ENCODE results near the gene MAT2B. TPM values are rescaled to one million over a fixed set of nuclear protein-coding genes. Genes with fewer than 3 reads are reported as not detected.

Gene MAT2B
- total RNA-seq, 1 donor from 2014 or later = 56.4 TPM

DNA sequence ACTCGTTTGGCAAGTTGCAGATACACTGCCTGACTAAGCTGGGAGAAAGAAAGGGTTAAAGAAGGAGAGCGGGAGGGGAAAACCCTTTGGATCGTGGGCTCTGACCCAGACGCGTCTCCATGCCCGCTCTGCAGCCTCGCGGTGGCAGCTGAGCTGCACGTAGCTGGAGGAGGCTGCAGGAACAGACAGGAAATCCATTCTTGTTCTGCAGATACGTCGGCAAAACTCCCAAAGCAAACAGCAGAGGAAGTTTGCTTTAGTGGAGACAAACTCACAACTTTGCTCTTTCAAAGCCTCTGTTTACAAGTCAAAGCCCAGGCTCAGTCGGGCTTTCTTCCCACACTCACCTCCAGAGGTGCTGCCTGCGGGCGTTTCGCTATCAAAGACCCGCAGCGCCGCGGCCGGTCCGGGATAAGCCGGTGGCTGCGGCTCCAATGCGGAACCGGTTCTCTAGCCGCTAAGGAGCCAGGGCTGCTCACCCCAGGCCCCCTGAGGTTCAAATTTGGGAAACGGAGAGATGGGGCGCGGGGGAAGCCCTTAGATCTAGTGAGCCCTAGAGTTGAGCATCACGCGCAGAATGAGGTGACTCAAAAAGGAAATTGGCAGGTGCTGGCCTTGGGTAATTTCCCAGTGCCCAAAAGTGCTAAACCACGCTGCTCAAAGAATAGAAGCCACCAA, 60.7 kb downstream of the MAT2B start:
- no peaks in the 10 kb centered on the region for H3K36me3 Mint-ChIP-seq
- H3K9me3 Mint-ChIP-seq = no peaks in the 10 kb centered on the region
- peaks cover 24% of the 10 kb centered on the region for H3K4me1 Mint-ChIP-seq (ENCODE audit: unreplicated experiment)
- DNase-seq (ENCODE audit: extremely low spot score, unreplicated experiment) = no peak
- peak overlapping the region; percentile 78 for H3K4me3 Mint-ChIP-seq
- TF ChIP-seq, protein P1, sequence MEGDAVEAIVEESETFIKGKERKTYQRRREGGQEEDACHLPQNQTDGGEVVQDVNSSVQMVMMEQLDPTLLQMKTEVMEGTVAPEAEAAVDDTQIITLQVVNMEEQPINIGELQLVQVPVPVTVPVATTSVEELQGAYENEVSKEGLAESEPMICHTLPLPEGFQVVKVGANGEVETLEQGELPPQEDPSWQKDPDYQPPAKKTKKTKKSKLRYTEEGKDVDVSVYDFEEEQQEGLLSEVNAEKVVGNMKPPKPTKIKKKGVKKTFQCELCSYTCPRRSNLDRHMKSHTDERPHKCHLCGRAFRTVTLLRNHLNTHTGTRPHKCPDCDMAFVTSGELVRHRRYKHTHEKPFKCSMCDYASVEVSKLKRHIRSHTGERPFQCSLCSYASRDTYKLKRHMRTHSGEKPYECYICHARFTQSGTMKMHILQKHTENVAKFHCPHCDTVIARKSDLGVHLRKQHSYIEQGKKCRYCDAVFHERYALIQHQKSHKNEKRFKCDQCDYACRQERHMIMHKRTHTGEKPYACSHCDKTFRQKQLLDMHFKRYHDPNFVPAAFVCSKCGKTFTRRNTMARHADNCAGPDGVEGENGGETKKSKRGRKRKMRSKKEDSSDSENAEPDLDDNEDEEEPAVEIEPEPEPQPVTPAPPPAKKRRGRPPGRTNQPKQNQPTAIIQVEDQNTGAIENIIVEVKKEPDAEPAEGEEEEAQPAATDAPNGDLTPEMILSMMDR (conservative IDR thresholded peaks at IDR 0.05) = no peak
- no peak overlapping the region for H3K27ac Mint-ChIP-seq
- peaks cover 72% of the 10 kb centered on the region for H3K27me3 Mint-ChIP-seq

DNA sequence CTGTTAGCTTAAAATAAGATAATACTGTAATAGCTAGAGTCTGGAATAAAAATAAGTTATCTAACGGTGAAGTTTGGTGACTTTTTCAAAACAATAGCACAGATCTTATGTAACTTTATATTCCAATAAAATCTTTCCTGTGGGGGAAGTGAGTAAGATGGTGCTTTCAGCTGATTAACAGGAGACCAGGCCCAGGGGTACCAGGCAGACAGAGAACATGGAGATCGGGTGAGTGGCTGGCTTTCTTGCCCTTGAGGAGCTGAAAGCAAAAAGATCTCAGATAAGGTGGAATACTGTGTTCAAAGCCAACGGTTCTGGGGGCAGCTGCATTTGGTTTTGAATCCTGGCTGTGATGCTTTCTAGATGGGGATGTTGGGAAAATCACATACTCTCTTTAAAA, 61.3 kb downstream of the MAT2B start:
- Mint-ChIP-seq H3K27ac (no peak overlapping the region), H3K27me3 (peaks cover 68% of the 10 kb centered on the region), H3K9me3 (no peaks in the 10 kb centered on the region), H3K36me3 (no peaks in the 10 kb centered on the region), H3K4me1 (ENCODE audit: unreplicated experiment) (peaks cover 24% of the 10 kb centered on the region), H3K4me3 (peak overlapping the region; percentile 26)
- DNase-seq (ENCODE audit: extremely low spot score, unreplicated experiment) = no peak
- TF ChIP-seq, protein P1 (conservative IDR thresholded peaks at IDR 0.05) = no peak

DNA sequence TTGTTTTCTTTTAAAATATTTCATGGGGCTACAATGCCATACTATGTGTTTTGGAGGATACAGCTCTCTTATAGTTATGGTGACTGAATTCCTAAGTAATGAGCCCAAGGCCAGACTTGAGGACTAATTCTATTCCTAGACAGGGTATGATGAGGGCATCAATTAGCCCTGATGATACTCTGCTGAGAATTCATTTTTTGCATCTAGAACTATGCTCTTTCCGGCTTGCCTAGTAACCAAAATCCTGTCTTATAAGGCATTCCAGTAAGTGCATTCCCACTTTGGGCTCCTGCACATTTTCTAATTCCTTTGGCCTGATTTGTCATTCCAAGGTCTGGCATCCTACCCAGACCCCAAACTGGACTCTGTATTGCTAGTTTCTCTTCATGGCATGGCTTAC, 62.4 kb downstream of the MAT2B start:
- DNase-seq (ENCODE audit: extremely low spot score, unreplicated experiment) = no peak
- Mint-ChIP-seq H3K4me1 (ENCODE audit: unreplicated experiment) (peaks cover 24% of the 10 kb centered on the region), H3K27me3 (peaks cover 58% of the 10 kb centered on the region), H3K4me3 (no peak overlapping the region), H3K9me3 (no peaks in the 10 kb centered on the region), H3K36me3 (no peaks in the 10 kb centered on the region), H3K27ac (no peak overlapping the region)
- TF ChIP-seq, protein P1 (conservative IDR thresholded peaks at IDR 0.05) = no peak

Other genes starting within 250 kb of the MAT2B start
- gene CCNG1, start 68.0 kb upstream of the MAT2B start, total RNA-seq (ENCODE audit: low replicate concordance) = 214 and 226 TPM in 2 replicates
- 23.0 and 30.4 TPM in 2 replicates for gene NUDCD2, start 45.5 kb upstream of the MAT2B start, total RNA-seq (ENCODE audit: low replicate concordance)
- gene HMMR, start 45.0 kb upstream of the MAT2B start, total RNA-seq (ENCODE audit: low replicate concordance) = 11.3 and 25.9 TPM in 2 replicates